GM12892 (cell line): ENCODE data around the gene DNAJC11.

Experiments used
- POLR2AphosphoS5 ChIP-seq: IDR thresholded peaks from 2 replicates; pipeline ENCODE4 v1.6.1; 2011; ENCODE audit warnings: low read depth, low read length, control low read depth
- TAF1 ChIP-seq: IDR thresholded peaks from 2 replicates; pipeline ENCODE4 v1.6.1; 2011; ENCODE audit warnings: low read depth, mild to moderate bottlenecking, control low read depth, low read length, borderline replicate concordance

GRCh38 chr1:6732942-6733341, 31.3 kb upstream of the DNAJC11 start:
- no peak for TF ChIP-seq POLR2AphosphoS5
- no peak for TF ChIP-seq TAF1
